MM.1S (cell line): Measurements from ENCODE around the gene TBX19.

Experiments used
- DNase-seq: peaks from one replicate; pipeline ENCODE4 v3.0.0-alpha.2; 2015
- H2AFZ ChIP-seq: fragments of 300-600 bp; sonication (generic); 2 replicates; pipeline ENCODE4 v1.6.0; 2016; ENCODE audit warnings: antibody characterized with exemption, low read length
- H3F3A ChIP-seq: fragments of 300-600 bp; sonication (generic); 2 replicates; pipeline ENCODE4 v1.6.1; 2016; ENCODE audit warnings: mild to moderate bottlenecking, antibody characterized with exemption, low read length, moderate library complexity, mixed read lengths; ENCODE audit not compliant: insufficient read depth
- H3K27ac ChIP-seq: fragments of 300-600 bp; sonication (generic); 2 replicates; pipeline ENCODE4 v1.5.1; 2016; ENCODE audit warnings: mild to moderate bottlenecking, low read length
- H3K27me3 ChIP-seq: fragments of 300-600 bp; sonication (generic); replicated peaks from 2 replicates; pipeline ENCODE4 v1.6.0; 2016; ENCODE audit warnings: low read length; ENCODE audit not compliant: insufficient read depth
- H3K36me3 ChIP-seq: fragments of 300-600 bp; sonication (generic); replicated peaks from 2 replicates; pipeline ENCODE4 v1.6.1; 2016; ENCODE audit warnings: mild to moderate bottlenecking, low read length, mixed read lengths; ENCODE audit not compliant: insufficient read depth
- H3K4me1 ChIP-seq: fragments of 300-600 bp; sonication (generic); 2 replicates; pipeline ENCODE4 v1.6.1; 2016; ENCODE audit warnings: low read length, mixed read lengths
- H3K4me2 ChIP-seq: fragments of 300-600 bp; sonication (generic); 2 replicates; pipeline ENCODE4 v1.6.0; 2016; ENCODE audit warnings: low read depth, low read length
- H3K4me3 ChIP-seq: fragments of 300-600 bp; sonication (generic); 2 replicates; pipeline ENCODE4 v1.5.1; 2016; ENCODE audit warnings: low read length, mixed read lengths
- H3K79me2 ChIP-seq: fragments of 300-600 bp; sonication (generic); 2 replicates; pipeline ENCODE4 v1.6.1; 2016; ENCODE audit warnings: mixed run types, low read length, mixed read lengths
- H3K9ac ChIP-seq: fragments of 300-600 bp; sonication (generic); 2 replicates; pipeline ENCODE4 v1.6.1; 2016; ENCODE audit warnings: low read length, mixed read lengths
- H3K9me2 ChIP-seq: fragments of 300-600 bp; sonication (generic); replicated peaks from 2 replicates; pipeline ENCODE4 v1.6.1; 2016; ENCODE audit warnings: mild to moderate bottlenecking, low read length, mixed read lengths; ENCODE audit not compliant: insufficient read depth
- H3K9me3 ChIP-seq: fragments of 300-600 bp; sonication (generic); replicated peaks from 2 replicates; pipeline ENCODE4 v1.6.1; 2016; ENCODE audit warnings: mild to moderate bottlenecking, low read length, mixed read lengths; ENCODE audit not compliant: insufficient read depth
- H4K20me1 ChIP-seq: fragments of 300-600 bp; sonication (generic); 2 replicates; pipeline ENCODE4 v1.6.1; 2016; ENCODE audit warnings: mild to moderate bottlenecking, low read length, moderate library complexity, mixed read lengths; ENCODE audit not compliant: insufficient read depth
- EZH2 ChIP-seq: fragments of 300-600 bp; sonication (generic); optimal IDR thresholded peaks from 2 replicates; pipeline ENCODE3; 2017; ENCODE audit warnings: low read depth, mild to moderate bottlenecking, antibody characterized with exemption, low read length, mixed read lengths
- EZH2phosphoT487 ChIP-seq: fragments of 300-600 bp; sonication (generic); IDR thresholded peaks from 2 replicates; pipeline ENCODE4 v1.6.1; 2018; ENCODE audit warnings: antibody characterized with exemption, low read length
- TF ChIP-seq, protein P1 (sequence below): fragments of 300-600 bp; sonication (generic); IDR thresholded peaks from 2 replicates; pipeline ENCODE4 v1.5.1; 2016; ENCODE audit warnings: antibody characterized with exemption, low read length, mixed read lengths

The TBX19 gene

DNA sequence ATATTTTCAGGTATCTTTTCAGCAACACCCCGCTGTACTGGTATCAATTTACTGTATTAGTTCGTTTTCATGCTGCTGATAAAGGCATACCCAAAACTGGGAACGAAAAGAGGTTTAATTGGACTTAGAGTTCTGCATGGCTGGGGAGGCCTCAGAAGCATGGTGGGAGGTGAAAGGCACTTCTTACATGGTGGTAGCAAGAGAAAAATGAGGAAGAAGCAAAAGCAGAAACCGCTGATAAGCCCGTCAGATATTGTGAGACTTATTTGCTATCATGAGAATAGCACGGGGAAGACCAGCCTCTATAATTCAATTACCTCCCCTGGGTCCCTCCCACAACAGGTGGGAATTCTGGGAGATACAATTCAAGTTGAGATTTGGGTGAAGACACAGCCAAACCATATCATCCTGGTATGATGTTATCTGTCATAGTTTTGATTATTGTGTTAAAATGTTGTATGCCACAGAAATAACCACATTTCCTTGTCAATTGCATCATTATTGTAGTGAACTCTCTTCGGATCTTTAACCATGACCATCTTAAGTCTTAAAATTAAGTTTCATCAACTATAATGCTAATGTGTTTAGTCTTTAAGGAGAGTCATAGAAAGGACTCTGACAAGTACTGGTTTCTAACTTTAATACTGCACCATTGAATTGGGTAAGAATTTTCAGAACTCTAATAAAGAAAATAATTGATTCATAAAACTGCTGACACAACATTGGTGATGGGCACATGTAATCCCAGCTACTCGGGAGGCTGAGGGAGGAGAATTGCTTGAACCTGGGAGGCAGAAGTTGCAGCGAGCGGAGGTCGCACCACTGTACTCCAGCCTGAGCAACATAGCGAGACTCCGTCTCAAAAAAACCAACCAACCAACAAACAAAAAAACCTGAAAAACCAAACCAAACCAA is 58.2 kb downstream of the TBX19 start:
- no peak for TF ChIP-seq EZH2phosphoT487
- TF ChIP-seq, protein P1, sequence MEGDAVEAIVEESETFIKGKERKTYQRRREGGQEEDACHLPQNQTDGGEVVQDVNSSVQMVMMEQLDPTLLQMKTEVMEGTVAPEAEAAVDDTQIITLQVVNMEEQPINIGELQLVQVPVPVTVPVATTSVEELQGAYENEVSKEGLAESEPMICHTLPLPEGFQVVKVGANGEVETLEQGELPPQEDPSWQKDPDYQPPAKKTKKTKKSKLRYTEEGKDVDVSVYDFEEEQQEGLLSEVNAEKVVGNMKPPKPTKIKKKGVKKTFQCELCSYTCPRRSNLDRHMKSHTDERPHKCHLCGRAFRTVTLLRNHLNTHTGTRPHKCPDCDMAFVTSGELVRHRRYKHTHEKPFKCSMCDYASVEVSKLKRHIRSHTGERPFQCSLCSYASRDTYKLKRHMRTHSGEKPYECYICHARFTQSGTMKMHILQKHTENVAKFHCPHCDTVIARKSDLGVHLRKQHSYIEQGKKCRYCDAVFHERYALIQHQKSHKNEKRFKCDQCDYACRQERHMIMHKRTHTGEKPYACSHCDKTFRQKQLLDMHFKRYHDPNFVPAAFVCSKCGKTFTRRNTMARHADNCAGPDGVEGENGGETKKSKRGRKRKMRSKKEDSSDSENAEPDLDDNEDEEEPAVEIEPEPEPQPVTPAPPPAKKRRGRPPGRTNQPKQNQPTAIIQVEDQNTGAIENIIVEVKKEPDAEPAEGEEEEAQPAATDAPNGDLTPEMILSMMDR, result no peak
- no peak for TF ChIP-seq EZH2
- no peak overlapping the region for H3K4me3 ChIP-seq
- no peaks in the 10 kb centered on the region for H3K27me3 ChIP-seq
- no peak overlapping the region for H2AFZ ChIP-seq
- peaks cover 48% of the 10 kb centered on the region for H3F3A ChIP-seq
- H3K4me2 ChIP-seq, result no peak overlapping the region
- no peak for DNase-seq
- H3K9ac ChIP-seq, result no peak overlapping the region
- no peaks in the 10 kb centered on the region for H3K9me3 ChIP-seq
- no peaks in the 10 kb centered on the region for H3K9me2 ChIP-seq
- no peaks in the 10 kb centered on the region for H4K20me1 ChIP-seq
- no peaks in the 10 kb centered on the region for H3K79me2 ChIP-seq
- H3K4me1 ChIP-seq, result peaks cover 55% of the 10 kb centered on the region
- no peak overlapping the region for H3K27ac ChIP-seq
- H3K36me3 ChIP-seq, result no peaks in the 10 kb centered on the region

GRCh38 chr1:168340781-168341482 is 60.3 kb downstream of the TBX19 start:
- Histone ChIP-seq H3K4me3 (peak overlapping the region; percentile 1; the same call in 1 of the 2 replicates), H3K4me1 (peaks cover 36% of the 10 kb centered on the region), H3F3A (peaks cover 27% of the 10 kb centered on the region), H3K36me3 (no peaks in the 10 kb centered on the region), H3K9me2 (no peaks in the 10 kb centered on the region), H3K4me2 (peak overlapping the region; percentile 57), H3K27ac (peak overlapping the region; percentile 74), H3K27me3 (no peaks in the 10 kb centered on the region), H4K20me1 (no peaks in the 10 kb centered on the region), H2AFZ (peak overlapping the region; percentile 20; the same call in 1 of the 2 replicates), H3K9ac (peak overlapping the region; percentile 23; the same call in 1 of the 2 replicates), H3K9me3 (no peaks in the 10 kb centered on the region), H3K79me2 (no peaks in the 10 kb centered on the region)
- DNase-seq, result peak; percentile 92
- TF ChIP-seq EZH2 (no peak), EZH2phosphoT487 (no peak)
- TF ChIP-seq, protein P1, result no peak

DNA sequence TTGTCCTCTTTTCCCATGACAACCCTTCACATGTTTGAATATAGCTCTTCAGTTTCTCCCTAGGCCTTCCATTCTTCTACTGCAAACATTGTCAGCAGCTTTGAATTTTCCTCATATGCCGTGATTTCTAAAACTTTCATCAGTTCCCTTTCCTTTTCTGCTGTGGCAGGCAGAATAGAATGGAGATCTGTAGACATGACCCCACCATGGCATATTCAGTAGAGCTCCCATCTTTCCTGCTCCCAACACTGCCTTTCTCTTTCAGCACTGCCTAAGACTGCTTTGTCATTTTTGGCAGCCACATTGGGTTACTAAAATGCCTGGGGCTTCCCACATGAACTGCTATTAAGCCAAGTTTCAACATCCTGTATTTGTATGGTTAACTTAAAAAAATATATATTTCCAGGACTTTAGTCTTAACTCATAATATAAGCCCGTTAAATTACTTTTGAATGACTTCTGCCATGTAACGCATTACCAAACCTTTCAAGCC is 60.9 kb downstream of the TBX19 start:
- peak overlapping the region; percentile 20; the same call in 1 of the 2 replicates for H2AFZ ChIP-seq
- no peaks in the 10 kb centered on the region for H3K79me2 ChIP-seq
- H3K27ac ChIP-seq, result peak overlapping the region; percentile 74
- H3K4me2 ChIP-seq, result peak overlapping the region; percentile 57
- no peaks in the 10 kb centered on the region for H3K36me3 ChIP-seq
- no peaks in the 10 kb centered on the region for H3K27me3 ChIP-seq
- H3K9ac ChIP-seq, result peak overlapping the region; percentile 23; the same call in 1 of the 2 replicates
- peak overlapping the region; percentile 1; the same call in 1 of the 2 replicates for H3K4me3 ChIP-seq
- TF ChIP-seq, protein P1, result no peak
- no peak for TF ChIP-seq EZH2
- no peak for TF ChIP-seq EZH2phosphoT487
- no peaks in the 10 kb centered on the region for H3K9me2 ChIP-seq
- DNase-seq, result peak; percentile 36
- H4K20me1 ChIP-seq, result no peaks in the 10 kb centered on the region
- H3F3A ChIP-seq, result peaks cover 27% of the 10 kb centered on the region
- peaks cover 36% of the 10 kb centered on the region for H3K4me1 ChIP-seq
- H3K9me3 ChIP-seq, result no peaks in the 10 kb centered on the region
